Measurements from ENCODE around the gene ANKRD65. TPM values are rescaled to one million over a fixed set of nuclear protein-coding genes. Genes with fewer than 3 reads are reported as not detected.
"Not testable (repeated sequence)": the region's sequence is repeated elsewhere in the genome, so short reads cannot be mapped to it uniquely, and the experiment has no call there.

Gene ANKRD65
- polyA plus RNA-seq (2013), result 1.7 TPM

DNA sequence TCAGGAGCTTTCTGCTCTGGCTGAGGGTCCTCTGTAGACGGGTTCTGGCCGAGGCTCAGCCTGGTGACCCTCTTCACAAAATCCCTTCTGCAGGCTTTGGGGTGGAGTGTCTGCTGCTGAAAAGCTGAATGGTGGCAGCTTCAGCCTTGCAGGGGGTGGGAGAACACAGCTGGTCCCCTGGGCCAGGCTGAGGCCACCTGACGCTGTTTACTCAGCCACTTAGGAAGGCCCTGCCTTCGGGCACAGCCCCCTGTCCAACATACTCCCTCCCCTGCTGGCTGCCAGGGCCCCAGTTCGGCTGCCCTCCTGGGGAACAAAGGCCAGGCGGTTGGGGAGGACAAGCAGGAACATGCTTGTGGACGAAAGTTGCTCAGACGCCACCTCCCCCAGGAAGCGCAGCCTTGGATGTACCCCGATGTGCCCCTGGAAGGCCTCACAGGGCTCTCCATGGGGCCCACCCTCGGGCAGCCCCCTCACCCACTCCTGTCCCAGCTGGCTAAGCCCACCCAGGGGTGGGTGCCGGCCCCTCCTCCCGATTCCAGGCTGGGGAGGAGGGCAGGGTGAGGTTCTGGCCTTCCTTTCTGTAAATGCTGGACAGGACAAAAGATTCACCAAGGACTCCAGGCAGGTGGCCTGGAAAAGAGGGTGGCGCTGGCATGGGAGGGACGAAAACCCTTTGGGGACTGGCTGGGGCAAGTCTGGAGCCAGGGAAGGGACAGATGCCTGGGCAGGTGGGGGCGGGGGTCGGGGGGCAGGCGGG lies at the start of gene ANKRD65:
TSS of gene ANKRD65 (minus strand) at position 130 of the 760 bp plus-strand sequence. CDS start 271 bp downstream, outside the sequence.
- no peaks in the 10 kb centered on the region for H3K36me3 ChIP-seq (ENCODE audit: control insufficient read depth in 4 of 4, insufficient read depth in 4 of 4, low read length in 3 of 4)
- ChIA-PET CTCF (interaction anchor here (0.6 to 2.2 kb wide), 3 partner anchors 9 to 152 kb away, joined by 3 to 9 read pairs (median 3); no protein-coding TSS in a partner anchor), POLR2A (interaction anchor here (1.7 kb wide), 1 partner anchor 14 kb away, joined by 4 read pairs; the partner anchor contains the start of gene MRPL20)
- H3K27ac ChIP-seq (ENCODE audit: insufficient read depth in 1 of 2, low read depth in 1 of 2, low read length in 2 of 2, poor library complexity in 1 of 2, severe bottlenecking in 2 of 2), result no peak within 1 kb of the TSS
- H3K9me3 ChIP-seq (ENCODE audit: control extremely low read depth in 1 of 5, control insufficient read depth in 4 of 5, insufficient read depth in 2 of 5, low read depth in 1 of 5, low read length in 4 of 5), result no peaks in the 10 kb centered on the region
- H3K4me1 ChIP-seq (ENCODE audit: control extremely low read depth in 1 of 4, control insufficient read depth in 4 of 4, insufficient read depth in 4 of 4, low read length in 3 of 4), result peaks cover 0 to 18% (median 10%) of the 10 kb centered on the region in 4 experiments
- DNase-seq, result no peak
- peaks cover 0 to 17% (median 0%) of the 10 kb centered on the region in 5 experiments for H3K27me3 ChIP-seq (replicated peaks in 2 of 5; ENCODE audit: control insufficient read depth in 4 of 5, insufficient read depth in 5 of 5, low read length in 4 of 5)
- 93% methylated on average over 12 of the region's 18 CpGs for WGBS (ENCODE audit: insufficient coverage)
- H3K4me3 ChIP-seq (ENCODE audit: control insufficient read depth in 1 of 7, extremely low read depth in 1 of 7, insufficient read depth in 4 of 7, low read depth in 2 of 7, low read length in 6 of 7), result peak within 1 kb of the TSS in 2 of 7 experiments; percentile 32 to 64

DNA sequence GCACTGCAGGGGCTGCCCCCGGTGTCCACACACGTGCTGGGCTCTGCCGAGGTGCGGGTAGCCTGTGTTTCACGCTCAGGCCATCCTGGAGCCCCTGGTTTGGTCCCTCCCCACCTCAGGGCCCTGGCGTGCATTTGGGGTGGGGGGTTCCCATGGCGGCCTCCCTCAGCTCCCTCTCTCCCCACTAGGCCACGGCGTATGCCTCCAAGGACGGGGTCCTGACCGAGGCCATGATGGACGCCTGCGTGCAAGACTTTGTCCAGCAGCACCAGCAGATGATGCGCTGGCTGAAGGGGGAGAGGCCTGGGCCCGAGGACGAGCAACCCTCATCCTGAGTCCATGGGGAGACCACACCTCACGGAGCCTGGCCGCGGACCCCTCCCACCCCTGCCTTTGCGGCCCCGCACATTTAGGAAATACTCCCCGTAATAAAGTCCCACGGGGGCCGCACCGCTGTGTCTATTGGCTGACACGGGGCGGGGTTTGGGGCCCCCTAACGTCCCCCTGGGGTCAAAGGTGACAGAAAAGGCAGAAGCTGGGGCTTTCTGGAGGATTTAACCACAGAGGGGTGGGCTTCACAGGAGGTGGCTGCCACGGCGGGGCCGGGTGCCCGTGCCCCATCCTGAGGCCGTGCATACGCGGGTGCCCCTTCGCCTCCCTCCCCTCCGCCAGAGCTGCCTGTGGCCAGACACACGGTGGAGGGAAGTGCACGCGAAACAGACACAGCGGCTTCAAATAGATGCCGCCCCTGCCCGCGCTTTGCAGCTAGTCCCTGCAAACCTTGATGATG lies 47.3 kb upstream of the ANKRD65 start:
- peak in 2 of 3 donors; percentile 17 to 30 for DNase-seq
- H3K36me3 ChIP-seq (ENCODE audit: control insufficient read depth in 4 of 4, insufficient read depth in 4 of 4, low read length in 3 of 4); H3K27ac ChIP-seq (ENCODE audit: insufficient read depth in 1 of 2, low read depth in 1 of 2, low read length in 2 of 2, poor library complexity in 1 of 2, severe bottlenecking in 2 of 2); POLR2A ChIA-PET; H3K27me3 ChIP-seq (replicated peaks in 2 of 5; ENCODE audit: control insufficient read depth in 4 of 5, insufficient read depth in 5 of 5, low read length in 4 of 5); CTCF ChIA-PET; H3K9me3 ChIP-seq (ENCODE audit: control extremely low read depth in 1 of 5, control insufficient read depth in 4 of 5, insufficient read depth in 2 of 5, low read depth in 1 of 5, low read length in 4 of 5); H3K4me3 ChIP-seq (ENCODE audit: control insufficient read depth in 1 of 7, extremely low read depth in 1 of 7, insufficient read depth in 4 of 7, low read depth in 2 of 7, low read length in 6 of 7): not testable (repeated sequence)
- H3K4me1 ChIP-seq (ENCODE audit: control extremely low read depth in 1 of 4, control insufficient read depth in 4 of 4, insufficient read depth in 4 of 4, low read length in 3 of 4), result peaks cover 7 to 19% (median 14%) of the 10 kb centered on the region in 4 experiments
- 91% methylated on average over 7 of the region's 44 CpGs for WGBS (ENCODE audit: insufficient coverage)

DNA sequence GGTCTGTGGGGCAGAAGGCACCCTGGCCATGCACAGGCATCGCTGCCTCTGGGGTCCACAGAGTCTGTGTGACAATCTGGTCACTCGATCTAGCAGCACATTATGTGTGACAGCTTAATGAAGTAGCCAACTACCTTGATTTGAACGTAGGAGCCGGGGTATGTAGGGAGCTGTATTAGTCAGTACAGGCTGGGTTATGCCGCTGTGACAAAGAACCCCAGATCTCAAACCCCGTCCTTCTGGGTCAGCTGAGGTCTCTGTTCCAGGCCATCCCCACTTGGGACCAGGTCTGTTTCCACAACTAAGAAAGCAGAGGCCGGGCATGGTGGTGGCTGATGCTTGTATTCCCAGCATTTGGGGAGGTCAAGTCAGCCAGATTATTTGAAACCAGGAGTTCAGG lies 42.2 kb upstream of the ANKRD65 start:
- 100% methylated on average over 4 of the region's 7 CpGs for WGBS (ENCODE audit: insufficient coverage)
- ChIA-PET CTCF (interaction anchor here (1.5 to 2.1 kb wide), 2 partner anchors 22 to 42 kb away, joined by 5 to 8 read pairs; no protein-coding TSS in a partner anchor), POLR2A (interaction anchor here (0.6 kb wide), 1 partner anchor 13 kb away, joined by 3 read pairs; no protein-coding TSS in a partner anchor)
- peaks cover 0 to 2% (median 0%) of the 10 kb centered on the region in 5 experiments for H3K27me3 ChIP-seq (replicated peaks in 2 of 5; ENCODE audit: control insufficient read depth in 4 of 5, insufficient read depth in 5 of 5, low read length in 4 of 5)
- H3K36me3 ChIP-seq (ENCODE audit: control insufficient read depth in 4 of 4, insufficient read depth in 4 of 4, low read length in 3 of 4), result no peaks in the 10 kb centered on the region
- H3K27ac ChIP-seq (ENCODE audit: insufficient read depth in 1 of 2, low read depth in 1 of 2, low read length in 2 of 2, poor library complexity in 1 of 2, severe bottlenecking in 2 of 2), result no peak overlapping the region
- H3K4me3 ChIP-seq (ENCODE audit: control insufficient read depth in 1 of 7, extremely low read depth in 1 of 7, insufficient read depth in 4 of 7, low read depth in 2 of 7, low read length in 6 of 7), result no peak overlapping the region
- H3K9me3 ChIP-seq (ENCODE audit: control extremely low read depth in 1 of 5, control insufficient read depth in 4 of 5, insufficient read depth in 2 of 5, low read depth in 1 of 5, low read length in 4 of 5), result no peaks in the 10 kb centered on the region
- H3K4me1 ChIP-seq (ENCODE audit: control extremely low read depth in 1 of 4, control insufficient read depth in 4 of 4, insufficient read depth in 4 of 4, low read length in 3 of 4), result peaks cover 0 to 21% (median 9%) of the 10 kb centered on the region in 4 experiments
- DNase-seq, result no peak

DNA sequence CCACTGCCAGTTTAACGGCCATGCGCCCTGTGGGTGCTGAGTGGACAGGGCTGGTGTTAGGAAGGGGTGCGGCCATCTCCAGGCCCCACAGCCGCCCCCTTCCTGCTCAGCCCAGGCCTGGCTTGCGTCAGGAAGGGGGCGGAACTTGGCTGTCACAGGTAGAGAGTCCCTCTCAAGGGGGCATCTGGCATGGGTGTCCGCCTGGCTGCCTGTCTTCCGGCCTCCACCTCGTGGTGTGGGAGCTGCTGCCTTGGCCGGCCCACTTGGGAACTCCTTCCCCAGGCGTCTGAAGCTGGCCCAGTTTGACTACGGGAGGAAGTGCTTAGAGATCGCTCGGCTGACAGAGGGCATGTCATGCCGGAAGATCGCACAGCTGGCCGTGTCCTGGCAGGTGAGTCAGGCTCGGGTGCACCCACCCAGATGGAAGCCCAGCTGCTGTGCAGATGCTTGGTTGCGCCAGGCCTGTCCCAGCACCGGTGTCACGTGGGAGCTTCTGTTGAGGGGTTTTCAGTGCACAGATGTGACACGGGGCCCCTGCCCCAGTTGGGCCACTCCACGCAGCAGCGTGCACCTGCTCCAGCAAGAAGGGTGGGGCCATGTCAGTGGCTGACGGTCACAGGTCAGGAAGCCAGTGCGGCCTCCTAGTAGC lies 41.4 kb upstream of the ANKRD65 start:
- H3K4me1 ChIP-seq (ENCODE audit: control extremely low read depth in 1 of 4, control insufficient read depth in 4 of 4, insufficient read depth in 4 of 4, low read length in 3 of 4), result peaks cover 0 to 21% (median 9%) of the 10 kb centered on the region in 4 experiments
- H3K4me3 ChIP-seq (ENCODE audit: control insufficient read depth in 1 of 7, extremely low read depth in 1 of 7, insufficient read depth in 4 of 7, low read depth in 2 of 7, low read length in 6 of 7), result peak overlapping the region in 1 of 7 experiments; percentile 16
- H3K27ac ChIP-seq (ENCODE audit: insufficient read depth in 1 of 2, low read depth in 1 of 2, low read length in 2 of 2, poor library complexity in 1 of 2, severe bottlenecking in 2 of 2), result no peak overlapping the region
- no peaks in the 10 kb centered on the region for H3K9me3 ChIP-seq (ENCODE audit: control extremely low read depth in 1 of 5, control insufficient read depth in 4 of 5, insufficient read depth in 2 of 5, low read depth in 1 of 5, low read length in 4 of 5)
- H3K27me3 ChIP-seq (replicated peaks in 2 of 5; ENCODE audit: control insufficient read depth in 4 of 5, insufficient read depth in 5 of 5, low read length in 4 of 5), result peaks cover 0 to 2% (median 0%) of the 10 kb centered on the region in 5 experiments
- no peaks in the 10 kb centered on the region for H3K36me3 ChIP-seq (ENCODE audit: control insufficient read depth in 4 of 4, insufficient read depth in 4 of 4, low read length in 3 of 4)
- CTCF ChIA-PET, result interaction anchor here (0.8 to 2.1 kb wide), 3 partner anchors 21 to 42 kb away, joined by 3 to 8 read pairs (median 5); no protein-coding TSS in a partner anchor
- peak in 2 of 3 donors; percentile 47 to 66 for DNase-seq
- 83% methylated on average over 23 of the region's 26 CpGs for WGBS (ENCODE audit: insufficient coverage)
- POLR2A ChIA-PET, result no interaction called here

DNA sequence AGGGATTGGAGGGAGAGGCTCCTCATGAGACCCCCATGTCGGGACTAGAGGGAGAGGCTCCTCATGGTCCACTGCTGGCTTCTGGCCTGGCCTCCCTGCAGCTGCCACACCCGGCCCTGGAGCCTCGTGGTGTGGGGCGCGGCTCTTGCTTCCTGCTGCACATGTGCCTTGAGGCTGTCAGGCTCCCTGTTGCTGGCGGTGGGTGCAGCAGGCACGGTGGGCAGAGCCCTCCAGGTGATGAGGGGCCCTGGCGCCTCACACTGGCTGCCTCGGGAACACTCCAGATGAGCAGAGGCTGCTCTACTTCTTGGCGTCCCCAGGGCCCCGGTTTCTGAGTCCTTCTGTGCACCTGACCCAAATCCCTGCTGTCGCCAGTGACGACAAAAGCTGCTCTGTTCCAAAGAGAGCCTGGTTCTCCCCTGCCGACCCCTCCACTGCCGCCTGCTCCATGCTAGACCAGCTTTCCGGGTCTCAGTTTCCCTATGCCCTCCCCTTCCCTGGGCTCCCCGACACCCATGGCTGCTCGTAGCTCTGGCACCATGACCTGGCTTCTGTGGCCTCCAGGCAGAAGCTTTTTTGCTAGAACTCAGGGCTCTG lies 40.7 kb upstream of the ANKRD65 start:
- WGBS (ENCODE audit: insufficient coverage), result 73% methylated on average over 17 of the region's 18 CpGs
- POLR2A ChIA-PET, result no interaction called here
- Histone ChIP-seq H3K4me1 (ENCODE audit: control extremely low read depth in 1 of 4, control insufficient read depth in 4 of 4, insufficient read depth in 4 of 4, low read length in 3 of 4) (peaks cover 0 to 21% (median 9%) of the 10 kb centered on the region in 4 experiments), H3K27ac (ENCODE audit: insufficient read depth in 1 of 2, low read depth in 1 of 2, low read length in 2 of 2, poor library complexity in 1 of 2, severe bottlenecking in 2 of 2) (no peak overlapping the region), H3K4me3 (ENCODE audit: control insufficient read depth in 1 of 7, extremely low read depth in 1 of 7, insufficient read depth in 4 of 7, low read depth in 2 of 7, low read length in 6 of 7) (no peak overlapping the region), H3K9me3 (ENCODE audit: control extremely low read depth in 1 of 5, control insufficient read depth in 4 of 5, insufficient read depth in 2 of 5, low read depth in 1 of 5, low read length in 4 of 5) (no peaks in the 10 kb centered on the region), H3K36me3 (ENCODE audit: control insufficient read depth in 4 of 4, insufficient read depth in 4 of 4, low read length in 3 of 4) (no peaks in the 10 kb centered on the region), H3K27me3 (replicated peaks in 2 of 5; ENCODE audit: control insufficient read depth in 4 of 5, insufficient read depth in 5 of 5, low read length in 4 of 5) (peaks cover 0 to 2% (median 0%) of the 10 kb centered on the region in 5 experiments)
- DNase-seq, result peak in 1 of 3 donors; percentile 30
- CTCF ChIA-PET, result interaction anchor here (0.8 to 1.5 kb wide), 2 partner anchors 21 to 43 kb away, joined by 3 to 5 read pairs; no protein-coding TSS in a partner anchor

DNA sequence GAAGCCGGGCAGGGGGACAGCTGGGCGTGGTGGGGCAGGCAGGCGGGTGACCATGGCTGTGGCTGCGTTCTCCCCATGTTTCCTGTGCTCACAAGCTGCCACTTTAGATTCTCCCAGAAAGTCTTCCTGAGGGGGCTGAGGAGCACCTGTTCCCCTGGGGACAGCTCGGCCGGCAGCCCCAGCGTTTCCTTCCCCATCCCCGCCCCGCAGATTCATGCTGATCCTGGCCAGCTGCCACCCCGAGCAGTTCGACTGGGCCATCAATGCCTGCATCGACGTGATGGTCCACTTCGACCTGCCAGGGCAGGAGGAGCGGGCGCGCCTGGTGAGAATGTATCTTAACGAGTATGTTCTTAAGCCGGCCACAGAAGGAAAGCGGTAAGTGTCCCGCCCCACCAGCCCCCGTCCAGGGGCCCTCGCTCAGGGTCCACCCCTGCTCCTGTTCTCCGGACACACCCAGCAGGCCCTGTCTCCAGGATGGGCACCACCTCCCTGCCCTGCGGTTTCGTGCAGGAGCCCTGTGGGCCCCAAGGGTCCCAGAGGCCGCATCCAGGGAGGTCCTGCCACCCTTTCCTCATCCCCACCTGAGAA lies 39.6 kb upstream of the ANKRD65 start:
- ChIA-PET CTCF (interaction anchor here (0.8 kb wide), 1 partner anchor 9 kb away, joined by 5 read pairs; no protein-coding TSS in a partner anchor), POLR2A (no interaction called here)
- no peak overlapping the region for H3K27ac ChIP-seq (ENCODE audit: insufficient read depth in 1 of 2, low read depth in 1 of 2, low read length in 2 of 2, poor library complexity in 1 of 2, severe bottlenecking in 2 of 2)
- peaks cover 0 to 21% (median 9%) of the 10 kb centered on the region in 4 experiments for H3K4me1 ChIP-seq (ENCODE audit: control extremely low read depth in 1 of 4, control insufficient read depth in 4 of 4, insufficient read depth in 4 of 4, low read length in 3 of 4)
- WGBS (ENCODE audit: insufficient coverage), result 27% methylated on average over 25 of the region's 27 CpGs
- peaks cover 0 to 2% (median 0%) of the 10 kb centered on the region in 5 experiments for H3K27me3 ChIP-seq (replicated peaks in 2 of 5; ENCODE audit: control insufficient read depth in 4 of 5, insufficient read depth in 5 of 5, low read length in 4 of 5)
- DNase-seq, result peak in 1 of 3 donors; percentile 31
- H3K9me3 ChIP-seq (ENCODE audit: control extremely low read depth in 1 of 5, control insufficient read depth in 4 of 5, insufficient read depth in 2 of 5, low read depth in 1 of 5, low read length in 4 of 5), result no peaks in the 10 kb centered on the region
- no peaks in the 10 kb centered on the region for H3K36me3 ChIP-seq (ENCODE audit: control insufficient read depth in 4 of 4, insufficient read depth in 4 of 4, low read length in 3 of 4)
- H3K4me3 ChIP-seq (ENCODE audit: control insufficient read depth in 1 of 7, extremely low read depth in 1 of 7, insufficient read depth in 4 of 7, low read depth in 2 of 7, low read length in 6 of 7), result peak overlapping the region in 1 of 7 experiments; percentile 7
